GM13976 (cell line): ENCODE results near the gene KCNQ5.

Source experiments
- DNase-seq: peaks from one replicate; pipeline ENCODE4 v3.0.0; 2012; ENCODE audit warnings: low spot score
- in situ Hi-C: fragments of 300-500 bp; cut with MboI; formaldehyde crosslinking; loops from one replicate; pipeline ENCODE4 v1.12.0; 2022; ENCODE audit warnings: low sequenced_read_pairs, mixed read lengths, inconsistent platforms; ENCODE audit not compliant: unreplicated experiment
- TF ChIP-seq, protein P1 (sequence below): IDR thresholded peaks from 2 replicates; pipeline ENCODE4 v1.5.1; 2012; ENCODE audit warnings: borderline replicate concordance, mild to moderate bottlenecking; ENCODE audit not compliant: insufficient read depth; ENCODE audit errors: extremely low read depth, missing control alignments, control extremely low read depth

The KCNQ5 gene

DNA sequence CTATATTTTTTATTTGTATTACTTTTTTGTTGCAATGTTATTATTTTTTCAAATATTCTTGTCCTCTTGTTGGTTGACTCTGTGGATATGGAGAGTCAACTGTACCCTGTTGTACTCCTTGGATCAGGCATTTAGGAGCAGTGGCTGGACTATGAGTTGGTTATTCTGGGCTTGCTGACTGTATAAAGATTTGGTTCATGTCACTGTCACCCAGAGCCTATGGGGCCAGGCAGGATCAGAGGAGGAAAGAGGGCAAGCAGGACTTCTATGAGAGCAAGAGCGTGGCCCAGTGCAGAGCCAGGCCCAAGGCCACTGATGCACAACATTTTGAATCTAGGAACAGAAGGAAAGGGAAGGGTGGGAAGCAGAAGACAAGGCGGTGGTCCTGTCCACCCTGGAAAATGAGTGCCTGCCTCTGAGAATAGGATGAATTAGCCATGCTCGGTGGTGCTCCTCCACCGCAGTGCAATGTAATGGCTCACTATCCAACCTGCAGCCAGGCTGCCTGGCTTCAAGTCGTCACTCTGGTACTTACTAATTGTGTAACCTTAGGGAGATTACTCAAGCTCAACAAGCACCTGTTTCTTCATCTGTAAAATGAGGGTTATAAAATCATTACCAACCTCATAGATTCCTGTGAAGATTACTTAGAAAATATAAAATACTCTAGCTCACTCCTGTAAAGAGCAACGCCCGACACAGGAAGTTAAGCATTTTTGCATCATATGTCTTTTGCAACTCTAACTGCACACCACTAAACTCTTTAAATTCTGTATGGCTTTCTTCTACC is 192.1 kb downstream of the KCNQ5 start:
- no peak for DNase-seq
- in situ Hi-C loops = no loop called here
- TF ChIP-seq, protein P1, sequence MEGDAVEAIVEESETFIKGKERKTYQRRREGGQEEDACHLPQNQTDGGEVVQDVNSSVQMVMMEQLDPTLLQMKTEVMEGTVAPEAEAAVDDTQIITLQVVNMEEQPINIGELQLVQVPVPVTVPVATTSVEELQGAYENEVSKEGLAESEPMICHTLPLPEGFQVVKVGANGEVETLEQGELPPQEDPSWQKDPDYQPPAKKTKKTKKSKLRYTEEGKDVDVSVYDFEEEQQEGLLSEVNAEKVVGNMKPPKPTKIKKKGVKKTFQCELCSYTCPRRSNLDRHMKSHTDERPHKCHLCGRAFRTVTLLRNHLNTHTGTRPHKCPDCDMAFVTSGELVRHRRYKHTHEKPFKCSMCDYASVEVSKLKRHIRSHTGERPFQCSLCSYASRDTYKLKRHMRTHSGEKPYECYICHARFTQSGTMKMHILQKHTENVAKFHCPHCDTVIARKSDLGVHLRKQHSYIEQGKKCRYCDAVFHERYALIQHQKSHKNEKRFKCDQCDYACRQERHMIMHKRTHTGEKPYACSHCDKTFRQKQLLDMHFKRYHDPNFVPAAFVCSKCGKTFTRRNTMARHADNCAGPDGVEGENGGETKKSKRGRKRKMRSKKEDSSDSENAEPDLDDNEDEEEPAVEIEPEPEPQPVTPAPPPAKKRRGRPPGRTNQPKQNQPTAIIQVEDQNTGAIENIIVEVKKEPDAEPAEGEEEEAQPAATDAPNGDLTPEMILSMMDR = no peak

DNA sequence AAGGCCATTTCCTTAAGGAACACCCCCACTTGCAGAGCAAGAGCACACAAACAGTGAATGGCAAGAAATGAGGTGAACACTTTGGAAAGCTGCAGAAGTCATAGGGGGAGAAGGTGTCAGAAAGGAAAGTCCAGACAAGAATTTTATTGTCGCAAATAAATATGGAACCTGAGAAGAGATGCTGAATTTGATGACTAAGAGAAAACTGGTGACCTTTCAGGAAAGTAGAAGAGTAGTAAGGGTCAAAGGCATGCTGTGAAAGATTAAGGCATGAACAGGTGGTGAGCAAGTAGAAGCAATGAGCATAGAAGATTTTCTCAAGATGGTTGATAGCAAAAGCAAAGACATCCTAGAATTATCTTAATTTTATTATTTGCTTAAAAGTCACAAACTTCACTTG is 194.2 kb downstream of the KCNQ5 start:
- no peak for DNase-seq
- TF ChIP-seq, protein P1 = no peak
- in situ Hi-C loops = no loop called here

DNA sequence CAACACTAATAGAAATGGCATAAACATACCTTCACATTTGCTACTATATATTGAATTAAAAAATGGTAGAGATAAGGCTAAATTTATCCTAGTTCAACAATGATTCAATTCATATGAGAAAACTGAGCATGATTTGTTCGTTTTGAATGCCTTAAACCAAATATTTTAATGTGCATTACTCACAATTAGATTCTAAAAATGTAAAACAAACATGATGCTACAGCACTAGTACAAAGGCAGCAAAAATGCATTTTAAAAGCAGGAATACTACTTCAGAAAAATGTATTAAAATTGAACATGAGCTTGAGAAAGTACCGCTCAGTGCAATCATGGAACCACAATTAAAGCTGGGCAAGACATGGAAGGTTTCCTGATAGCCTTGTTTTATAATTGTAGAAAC is 195.3 kb downstream of the KCNQ5 start:
- in situ Hi-C loops = no loop called here
- no peak for DNase-seq
- TF ChIP-seq, protein P1 = no peak

DNA sequence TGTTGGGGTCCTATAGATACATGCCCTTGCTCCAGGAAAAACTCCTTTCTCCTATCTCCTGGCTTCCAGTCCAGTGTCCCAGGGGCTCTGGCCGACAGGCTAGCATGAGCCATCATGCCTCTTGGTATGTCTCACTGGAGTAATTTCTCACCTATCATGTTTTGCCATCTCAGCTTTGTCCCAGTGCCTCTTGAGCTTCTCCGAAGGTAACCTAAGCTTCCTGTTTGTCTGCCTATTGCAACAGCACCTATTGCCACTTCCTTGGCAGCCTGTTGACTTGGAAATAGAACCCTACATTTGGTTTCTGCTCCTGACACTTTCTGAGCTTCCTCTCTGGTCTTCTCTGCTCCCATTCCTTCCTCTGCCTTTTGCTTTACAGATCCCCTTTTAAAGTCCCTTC is 197.7 kb downstream of the KCNQ5 start:
- no peak for DNase-seq
- in situ Hi-C loops = no loop called here
- TF ChIP-seq, protein P1 = no peak

DNA sequence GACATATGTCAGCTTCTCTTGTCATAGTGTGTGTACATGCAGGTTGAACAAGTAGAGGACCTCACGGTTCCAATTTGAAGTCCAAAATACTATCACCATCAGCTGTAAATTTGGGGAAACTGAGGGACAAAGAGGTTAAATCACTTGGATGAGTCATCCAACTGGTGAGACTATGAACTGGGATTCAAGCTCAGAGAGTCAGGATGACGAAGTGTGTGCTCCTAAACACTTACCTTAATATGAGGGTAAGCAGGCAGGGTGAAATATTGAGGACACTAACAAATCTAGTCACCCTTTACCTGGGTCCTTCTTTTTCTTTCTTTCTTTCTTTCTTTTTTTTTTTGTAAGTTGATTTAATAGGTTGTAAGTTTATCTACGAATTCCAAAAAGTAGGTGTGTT is 198.3 kb downstream of the KCNQ5 start:
- in situ Hi-C loops = no loop called here
- no peak for DNase-seq
- TF ChIP-seq, protein P1 = no peak

DNA sequence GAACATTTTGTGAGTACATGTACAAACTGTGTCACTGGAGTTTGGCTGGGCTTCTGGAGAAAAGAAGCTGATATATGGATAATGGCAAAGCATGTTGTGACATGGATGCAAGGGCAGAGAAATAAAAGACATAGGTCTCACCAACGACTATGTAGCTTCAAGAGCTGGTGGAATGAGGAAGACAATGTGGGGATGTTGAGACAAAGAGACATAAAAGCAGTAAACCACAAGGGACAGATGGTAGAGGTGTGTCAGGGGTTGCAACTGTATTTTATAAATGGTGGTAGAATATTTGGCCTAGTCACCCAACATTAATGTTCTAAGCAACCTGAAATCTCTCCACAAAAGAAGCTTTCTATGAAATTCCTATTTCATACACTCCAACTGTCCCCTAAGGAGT is 199.0 kb downstream of the KCNQ5 start:
- DNase-seq = no peak
- TF ChIP-seq, protein P1 = no peak
- in situ Hi-C loops = no loop called here
